Measurements from ENCODE around the gene GPHA2. TPM values are rescaled to one million over a fixed set of nuclear protein-coding genes. Genes with fewer than 3 reads are reported as not detected.

Gene GPHA2
- total and polyA plus RNA-seq, 2 of the 13 experiments (the other 11 are each of a cell fraction or from before 2014, with no cell fraction given): 13.0 to 19.1 TPM

GRCh38 chr11:64887757-64888405, 47.8 kb downstream of the GPHA2 start (continued):
- TF ChIP-seq ZBTB46 (CRISPR knock-in tag; IDR thresholded peaks at IDR 0.05; ENCODE audit: borderline replicate concordance): no peak
- TF ChIP-seq BHLHE40 (IDR thresholded peaks at IDR 0.05; ENCODE audit: low read length): no peak
- no peak for TF ChIP-seq REXO4 (CRISPR knock-in tag; IDR thresholded peaks at IDR 0.05; ENCODE audit: borderline replicate concordance)
- TF ChIP-seq HNRNPH1 (optimal IDR thresholded peaks at IDR 0.05; ENCODE audit: low read depth, low read length): no peak
- TF ChIP-seq ZMYM4 (CRISPR knock-in tag; IDR thresholded peaks at IDR 0.05): peak; percentile 22; the same call in 1 of the 2 replicates
- no peak for TF ChIP-seq ZNF660 (CRISPR knock-in tag; IDR thresholded peaks at IDR 0.05; ENCODE audit: borderline replicate concordance, low read depth)
- TF ChIP-seq ZBTB33 (CRISPR knock-in tag; IDR thresholded peaks at IDR 0.05): 0 out of 2 replicates have a peak, but pooled peaks have one; percentile 20
- TF ChIP-seq ZNF749 (CRISPR knock-in tag; IDR thresholded peaks at IDR 0.05; ENCODE audit: borderline replicate concordance): peak; percentile 38; the same call in 1 of the 2 replicates
- peak; percentile 19; the same call in 1 of the 2 replicates for TF ChIP-seq AKAP8 (CRISPR knock-in tag; IDR thresholded peaks at IDR 0.05)
- no peak for TF ChIP-seq NONO (IDR thresholded peaks at IDR 0.05)
- peak; percentile 50; the same call in 1 of the 2 replicates for TF ChIP-seq NONO (CRISPR knock-in tag; conservative IDR thresholded peaks at IDR 0.05)
- TF ChIP-seq KLF15 (CRISPR knock-in tag; IDR thresholded peaks at IDR 0.05; ENCODE audit: borderline replicate concordance): peak; percentile 78; the same call in 1 of the 2 replicates
- 0 out of 2 replicates have a peak, but pooled peaks have one; percentile 32 for TF ChIP-seq ZBTB34 (CRISPR knock-in tag; IDR thresholded peaks at IDR 0.05)
- TF ChIP-seq RBFOX2 (IDR thresholded peaks at IDR 0.05; ENCODE audit: low read depth, low read length): peak; percentile 83
- peak; percentile 59 for TF ChIP-seq MXD3 (CRISPR knock-in tag; IDR thresholded peaks at IDR 0.05)
- peak; percentile 41; the same call in 1 of the 2 replicates for TF ChIP-seq POLR2AphosphoS5 (IDR thresholded peaks at IDR 0.05; ENCODE audit: low read depth, low read length)
- TF ChIP-seq MIER2 (CRISPR knock-in tag; IDR thresholded peaks at IDR 0.05): no peak
- TF ChIP-seq ZNF431 (CRISPR knock-in tag; IDR thresholded peaks at IDR 0.05; ENCODE audit: borderline replicate concordance, low read depth): 0 out of 2 replicates have a peak, but pooled peaks have one; percentile 22
- TF ChIP-seq MED1 (CRISPR knock-in tag; IDR thresholded peaks at IDR 0.05): peak; percentile 55; the same call in 1 of the 2 replicates
- TF ChIP-seq ZFP41 (CRISPR knock-in tag; IDR thresholded peaks at IDR 0.05; ENCODE audit: borderline replicate concordance): no peak
- no peak for TF ChIP-seq ASH2L (IDR thresholded peaks at IDR 0.05; ENCODE audit: insufficient read length, low read depth, low read length)
- TF ChIP-seq HDAC1 (CRISPR knock-in tag; IDR thresholded peaks at IDR 0.05): peak; percentile 6; the same call in 1 of the 2 replicates
- TF ChIP-seq REPIN1 (CRISPR knock-in tag; IDR thresholded peaks at IDR 0.05; ENCODE audit: borderline replicate concordance, low read depth): peak; percentile 29; the same call in 1 of the 2 replicates

Measured in HepG2 (cell line).